ENCODE data around the gene MRGPRF. TPM values are rescaled to one million over a fixed set of nuclear protein-coding genes. Genes with fewer than 3 reads are reported as not detected.

MRGPRF gene
- total RNA-seq, 1 donor from 2014 or later: not detected

GRCh38 chr11:69053546-69054396, 40.7 kb upstream of the MRGPRF start:
- Mint-ChIP-seq H3K4me3 (no peak overlapping the region), H3K4me1 (peaks cover 11% of the 10 kb centered on the region), H3K36me3 (ENCODE audit: low read depth) (peaks cover 2% of the 10 kb centered on the region), H3K27me3 (no peaks in the 10 kb centered on the region), H3K27ac (no peak overlapping the region), H3K9me3 (no peaks in the 10 kb centered on the region)
- DNase-seq: no peak
- intact Hi-C loops (cut with micrococcal nuclease): no loop called here

GRCh38 chr11:69053169-69053477, 40.1 kb upstream of the MRGPRF start:
- H3K27me3 Mint-ChIP-seq: no peaks in the 10 kb centered on the region
- no peak overlapping the region for H3K27ac Mint-ChIP-seq
- DNase-seq: no peak
- peaks cover 2% of the 10 kb centered on the region for H3K36me3 Mint-ChIP-seq (ENCODE audit: low read depth)
- peaks cover 13% of the 10 kb centered on the region for H3K4me1 Mint-ChIP-seq
- no peak overlapping the region for H3K4me3 Mint-ChIP-seq
- intact Hi-C loops (cut with micrococcal nuclease): no loop called here
- H3K9me3 Mint-ChIP-seq: no peaks in the 10 kb centered on the region

- Mint-ChIP-seq H3K27ac (no peak overlapping the region), H3K4me3 (no peak overlapping the region), H3K36me3 (ENCODE audit: low read depth) (peaks cover 2% of the 10 kb centered on the region), H3K27me3 (no peaks in the 10 kb centered on the region), H3K4me1 (peaks cover 17% of the 10 kb centered on the region), H3K9me3 (no peaks in the 10 kb centered on the region)
- intact Hi-C loops (cut with micrococcal nuclease): no loop called here
- DNase-seq: no peak
Measured at GRCh38 chr11:69052343-69053168, 39.5 kb upstream of the MRGPRF start.

GRCh38 chr11:69051381-69052342, 38.6 kb upstream of the MRGPRF start:
- intact Hi-C loops (cut with micrococcal nuclease): no loop called here
- Mint-ChIP-seq H3K27me3 (no peaks in the 10 kb centered on the region), H3K27ac (peak overlapping the region; percentile 25), H3K36me3 (ENCODE audit: low read depth) (peaks cover 2% of the 10 kb centered on the region), H3K4me1 (peaks cover 17% of the 10 kb centered on the region), H3K9me3 (no peaks in the 10 kb centered on the region), H3K4me3 (no peak overlapping the region)
- no peak for DNase-seq

- Mint-ChIP-seq H3K27me3 (peaks cover 7% of the 10 kb centered on the region), H3K27ac (peak overlapping the region; percentile 41), H3K9me3 (no peaks in the 10 kb centered on the region), H3K36me3 (ENCODE audit: low read depth) (peaks cover 2% of the 10 kb centered on the region), H3K4me1 (peaks cover 17% of the 10 kb centered on the region), H3K4me3 (peak overlapping the region; percentile 7)
- no peak for DNase-seq
- intact Hi-C loops (cut with micrococcal nuclease): no loop called here
Measured at GRCh38 chr11:69050592-69051380, 37.7 kb upstream of the MRGPRF start.

GRCh38 chr11:69049490-69049867, 36.4 kb upstream of the MRGPRF start:
- peak; percentile 76 for DNase-seq
- Mint-ChIP-seq H3K27me3 (peaks cover 11% of the 10 kb centered on the region), H3K9me3 (no peaks in the 10 kb centered on the region), H3K36me3 (ENCODE audit: low read depth) (no peaks in the 10 kb centered on the region), H3K27ac (peak overlapping the region; percentile 84), H3K4me1 (peaks cover 20% of the 10 kb centered on the region), H3K4me3 (peak overlapping the region; percentile 84)
- intact Hi-C loops (cut with micrococcal nuclease): loop anchor here (5.0 kb wide), 1 partner anchor 147 kb away; the partner anchor contains the start of genes IGHMBP2 and MRPL21

- intact Hi-C loops (cut with micrococcal nuclease): loop anchor here (1.0 to 5.0 kb wide), 3 partner anchors 147 to 626 kb away; partner anchors contain the start of genes IGHMBP2, LTO1, MRPL21 and TESMIN
- DNase-seq: peak; percentile 98
- H3K27ac Mint-ChIP-seq: peak within 1 kb of the TSS; percentile 84
- peaks cover 20% of the 10 kb centered on the region for H3K4me1 Mint-ChIP-seq
- H3K4me3 Mint-ChIP-seq: peak within 1 kb of the TSS; percentile 84
- peaks cover 14% of the 10 kb centered on the region for H3K27me3 Mint-ChIP-seq
- no peaks in the 10 kb centered on the region for H3K9me3 Mint-ChIP-seq
- no peaks in the 10 kb centered on the region for H3K36me3 Mint-ChIP-seq (ENCODE audit: low read depth)
Measured at GRCh38 chr11:69048694-69049489, 35.8 kb upstream of the MRGPRF start, which contains the start of gene TPCN2. TSS of gene TPCN2 (plus strand) at chr11:69048932. CDS start at chr11:69048998, 66 bp downstream.

GRCh38 chr11:69048031-69048693, 35.1 kb upstream of the MRGPRF start:
- DNase-seq: no peak
- H3K4me3 Mint-ChIP-seq: peak overlapping the region; percentile 75
- H3K9me3 Mint-ChIP-seq: no peaks in the 10 kb centered on the region
- peaks cover 20% of the 10 kb centered on the region for H3K4me1 Mint-ChIP-seq
- no peaks in the 10 kb centered on the region for H3K36me3 Mint-ChIP-seq (ENCODE audit: low read depth)
- peak overlapping the region; percentile 81 for H3K27ac Mint-ChIP-seq
- H3K27me3 Mint-ChIP-seq: peaks cover 14% of the 10 kb centered on the region
- intact Hi-C loops (cut with micrococcal nuclease): loop anchor here (1.0 to 5.0 kb wide), 3 partner anchors 146 to 627 kb away; partner anchors contain the start of genes IGHMBP2, LTO1, MRPL21 and TESMIN

GRCh38 chr11:69044111-69045013, 31.3 kb upstream of the MRGPRF start:
- Mint-ChIP-seq H3K4me3 (no peak overlapping the region), H3K27me3 (peaks cover 14% of the 10 kb centered on the region), H3K27ac (no peak overlapping the region), H3K4me1 (peaks cover 15% of the 10 kb centered on the region), H3K36me3 (ENCODE audit: low read depth) (no peaks in the 10 kb centered on the region), H3K9me3 (no peaks in the 10 kb centered on the region)
- peak; percentile 74 for DNase-seq
- intact Hi-C loops (cut with micrococcal nuclease): loop anchor here (5.0 kb wide), 1 partner anchor 142 kb away; the partner anchor contains the start of genes IGHMBP2 and MRPL21

GRCh38 chr11:69041516-69041915, 28.5 kb upstream of the MRGPRF start:
- no peak overlapping the region for H3K27ac Mint-ChIP-seq
- H3K36me3 Mint-ChIP-seq (ENCODE audit: low read depth): no peaks in the 10 kb centered on the region
- DNase-seq: no peak
- H3K4me3 Mint-ChIP-seq: no peak overlapping the region
- H3K9me3 Mint-ChIP-seq: no peaks in the 10 kb centered on the region
- H3K27me3 Mint-ChIP-seq: peaks cover 13% of the 10 kb centered on the region
- intact Hi-C loops (cut with micrococcal nuclease): no loop called here
- H3K4me1 Mint-ChIP-seq: peaks cover 8% of the 10 kb centered on the region

Data from activated CD4-positive, alpha-beta T cell treated with anti-CD3 and anti-CD28 coated beads, Interleukin-2, amount 10 ng/mL, durations not matched to agents 24 days and 14 days (primary cell).